Measurements from ENCODE around the gene TTYH2. TPM values are rescaled to one million over a fixed set of nuclear protein-coding genes. Genes with fewer than 3 reads are reported as not detected.

The TTYH2 gene
- polyA plus RNA-seq, 1 donor from 2014 or later: 0.58 TPM

GRCh38 chr17:74230896-74231295 lies 17.5 kb downstream of the TTYH2 start:
- Mint-ChIP-seq H3K4me3 (no peak overlapping the region), H3K4me1 (peaks cover 2 to 4% (median 3%) of the 10 kb centered on the region in 3 donors), H3K27me3 (no peaks in the 10 kb centered on the region), H3K36me3 (peaks cover 14% of the 10 kb centered on the region), H3K27ac (no peak overlapping the region), H3K9me3 (no peaks in the 10 kb centered on the region)

GRCh38 chr17:74231928-74232907 lies 18.8 kb downstream of the TTYH2 start:
- Mint-ChIP-seq H3K36me3 (peaks cover 11% of the 10 kb centered on the region), H3K27me3 (no peaks in the 10 kb centered on the region), H3K4me3 (no peak overlapping the region), H3K27ac (no peak overlapping the region), H3K4me1 (peaks cover 2 to 4% (median 3%) of the 10 kb centered on the region in 3 donors), H3K9me3 (no peaks in the 10 kb centered on the region)

DNA sequence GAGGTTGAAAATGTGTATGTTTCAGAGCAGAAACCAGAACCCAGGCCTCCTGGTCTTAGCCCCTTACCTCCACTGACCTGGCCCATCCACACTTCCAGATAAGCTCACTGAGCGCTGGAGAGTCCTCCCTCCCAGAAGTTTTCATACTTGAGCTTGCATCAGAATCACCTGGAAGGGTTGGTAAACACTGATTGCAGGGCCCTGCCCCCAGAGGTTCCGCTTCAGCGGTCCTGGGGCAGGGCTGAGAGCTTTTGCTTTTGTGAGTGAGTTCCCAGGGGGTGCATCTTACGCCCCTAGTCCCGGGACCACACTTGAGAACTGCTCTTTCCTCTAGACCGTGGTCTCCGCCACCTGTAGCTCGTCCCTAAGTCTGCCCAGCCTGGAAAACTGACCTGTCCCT lies 20.6 kb downstream of the TTYH2 start:
- Mint-ChIP-seq H3K36me3 (peaks cover 9% of the 10 kb centered on the region), H3K9me3 (no peaks in the 10 kb centered on the region), H3K4me1 (peaks cover 2 to 4% (median 3%) of the 10 kb centered on the region in 3 donors), H3K27me3 (no peaks in the 10 kb centered on the region), H3K27ac (peak overlapping the region in 1 of 3 donors; percentile 17), H3K4me3 (no peak overlapping the region)

GRCh38 chr17:74234486-74234885 lies 21.1 kb downstream of the TTYH2 start:
- peaks cover 2 to 4% (median 3%) of the 10 kb centered on the region in 3 donors for H3K4me1 Mint-ChIP-seq
- H3K27me3 Mint-ChIP-seq: no peaks in the 10 kb centered on the region
- H3K36me3 Mint-ChIP-seq: peaks cover 7% of the 10 kb centered on the region
- H3K4me3 Mint-ChIP-seq: peak overlapping the region in 1 of 4 donors; percentile 74
- H3K27ac Mint-ChIP-seq: peak overlapping the region in 1 of 3 donors; percentile 17
- H3K9me3 Mint-ChIP-seq: no peaks in the 10 kb centered on the region

- Mint-ChIP-seq H3K36me3 (peaks cover 5% of the 10 kb centered on the region), H3K4me3 (peak overlapping the region in 3 of 4 donors; percentile 50 to 74 (median 70)), H3K27ac (no peak overlapping the region), H3K9me3 (no peaks in the 10 kb centered on the region), H3K4me1 (peaks cover 2 to 4% (median 3%) of the 10 kb centered on the region in 3 donors), H3K27me3 (no peaks in the 10 kb centered on the region)
These were observed 21.7 kb downstream of the TTYH2 start for GRCh38 chr17:74235040-74235581.

DNA sequence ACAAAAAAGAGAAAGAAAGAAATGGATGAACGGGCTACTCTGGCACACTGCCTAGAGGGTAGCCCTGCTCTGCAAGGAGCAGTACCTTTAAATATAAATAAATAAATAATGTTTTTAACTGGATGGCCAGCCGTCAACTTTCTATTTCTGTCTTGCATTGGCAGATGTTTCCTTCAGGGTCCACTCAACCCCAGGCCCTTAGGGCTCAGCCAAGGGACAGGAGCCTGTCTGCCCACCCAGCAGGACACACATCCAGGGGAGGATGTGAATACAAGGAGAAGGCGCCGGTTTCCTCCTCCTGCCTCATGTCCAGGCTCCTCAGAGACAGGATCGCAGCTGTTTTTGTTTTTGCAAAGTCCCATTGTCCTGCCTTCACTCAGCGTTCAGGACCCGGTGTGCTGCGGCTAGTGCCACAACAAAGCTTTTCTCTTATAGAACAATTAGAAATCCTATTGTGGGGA lies 22.6 kb downstream of the TTYH2 start:
- peaks cover 5% of the 10 kb centered on the region for H3K36me3 Mint-ChIP-seq
- peak overlapping the region in 1 of 3 donors; percentile 50 for H3K27ac Mint-ChIP-seq
- H3K27me3 Mint-ChIP-seq: no peaks in the 10 kb centered on the region
- peaks cover 2 to 4% (median 3%) of the 10 kb centered on the region in 3 donors for H3K4me1 Mint-ChIP-seq
- H3K9me3 Mint-ChIP-seq: no peaks in the 10 kb centered on the region
- peak overlapping the region in 1 of 4 donors; percentile 77 for H3K4me3 Mint-ChIP-seq

GRCh38 chr17:74237321-74237720 lies 23.9 kb downstream of the TTYH2 start:
- no peak overlapping the region for H3K4me3 Mint-ChIP-seq
- no peaks in the 10 kb centered on the region for H3K27me3 Mint-ChIP-seq
- H3K27ac Mint-ChIP-seq: no peak overlapping the region
- peaks cover 2 to 4% (median 3%) of the 10 kb centered on the region in 3 donors for H3K4me1 Mint-ChIP-seq
- H3K36me3 Mint-ChIP-seq: no peaks in the 10 kb centered on the region
- no peaks in the 10 kb centered on the region for H3K9me3 Mint-ChIP-seq

DNA sequence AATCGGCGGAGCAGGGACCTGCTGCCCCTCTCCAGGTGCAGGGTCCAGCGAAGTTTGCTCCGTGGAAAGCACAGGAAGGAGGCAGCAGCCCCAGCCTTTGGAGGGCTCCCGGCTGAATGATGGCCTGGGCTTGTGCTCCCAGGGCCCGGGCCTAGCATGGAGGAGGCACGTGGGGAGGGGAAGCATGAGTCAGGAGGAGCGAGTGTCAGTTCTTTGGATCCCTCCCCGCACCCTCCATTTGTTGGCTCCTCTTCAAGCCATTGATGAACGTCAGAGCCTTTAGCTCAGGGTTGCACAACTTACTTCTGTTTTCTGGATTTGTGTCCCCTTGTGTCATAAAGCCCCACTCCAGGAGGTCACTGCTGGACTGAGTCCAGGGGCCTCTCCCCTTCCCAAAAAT lies 25.8 kb downstream of the TTYH2 start:
- Mint-ChIP-seq H3K4me1 (peaks cover 2 to 4% (median 3%) of the 10 kb centered on the region in 3 donors), H3K27ac (no peak overlapping the region), H3K36me3 (no peaks in the 10 kb centered on the region), H3K9me3 (no peaks in the 10 kb centered on the region), H3K27me3 (no peaks in the 10 kb centered on the region), H3K4me3 (no peak overlapping the region)

DNA sequence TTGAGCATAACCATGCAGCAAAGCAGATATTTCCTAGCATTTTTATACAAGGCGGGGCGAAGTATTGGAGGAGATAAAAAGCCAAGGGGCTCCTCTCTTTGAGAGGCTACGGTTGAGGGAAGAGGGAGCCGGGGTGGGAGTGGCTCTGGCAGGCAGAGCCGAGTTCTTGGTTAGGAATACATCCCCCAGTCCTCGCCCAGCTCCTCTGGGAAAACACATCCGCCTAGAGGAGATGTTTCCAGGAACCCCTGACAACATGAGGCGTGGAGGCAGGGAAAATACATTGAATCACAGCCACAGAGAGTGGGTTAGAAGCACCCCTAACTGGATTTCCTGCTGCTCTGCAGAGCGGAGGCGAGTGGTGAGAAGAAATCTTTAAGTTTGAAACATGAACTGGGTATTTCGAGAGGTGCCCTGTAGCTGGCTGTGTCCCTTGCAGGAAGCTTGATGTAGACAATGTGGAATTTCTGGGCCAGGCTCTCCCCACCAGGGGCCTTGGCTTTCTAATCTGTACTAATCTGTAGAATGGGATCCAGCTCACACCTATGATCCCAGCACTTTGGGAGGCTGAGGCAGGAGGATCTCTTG lies 27.3 kb downstream of the TTYH2 start:
- Mint-ChIP-seq H3K27me3 (no peaks in the 10 kb centered on the region), H3K36me3 (no peaks in the 10 kb centered on the region), H3K9me3 (no peaks in the 10 kb centered on the region), H3K4me3 (no peak overlapping the region), H3K27ac (no peak overlapping the region), H3K4me1 (no peaks in the 10 kb centered on the region)

GRCh38 chr17:74241431-74241830 lies 28.1 kb downstream of the TTYH2 start:
- Mint-ChIP-seq H3K4me3 (no peak overlapping the region), H3K4me1 (no peaks in the 10 kb centered on the region), H3K27ac (no peak overlapping the region), H3K27me3 (no peaks in the 10 kb centered on the region), H3K9me3 (no peaks in the 10 kb centered on the region), H3K36me3 (no peaks in the 10 kb centered on the region)

- Mint-ChIP-seq H3K4me1 (no peaks in the 10 kb centered on the region), H3K4me3 (no peak overlapping the region), H3K27ac (no peak overlapping the region), H3K27me3 (no peaks in the 10 kb centered on the region), H3K36me3 (no peaks in the 10 kb centered on the region), H3K9me3 (no peaks in the 10 kb centered on the region)
These were observed 28.5 kb downstream of the TTYH2 start for GRCh38 chr17:74241847-74242246.

- H3K27ac Mint-ChIP-seq: no peak overlapping the region
- H3K36me3 Mint-ChIP-seq: no peaks in the 10 kb centered on the region
- no peaks in the 10 kb centered on the region for H3K4me1 Mint-ChIP-seq
- H3K9me3 Mint-ChIP-seq: no peaks in the 10 kb centered on the region
- no peaks in the 10 kb centered on the region for H3K27me3 Mint-ChIP-seq
- no peak overlapping the region for H3K4me3 Mint-ChIP-seq
These were observed 29.8 kb downstream of the TTYH2 start for GRCh38 chr17:74243013-74243755.

- H3K4me3 Mint-ChIP-seq: no peak overlapping the region
- no peaks in the 10 kb centered on the region for H3K27me3 Mint-ChIP-seq
These were observed 30.8 kb downstream of the TTYH2 start for GRCh38 chr17:74244128-74244527.

DNA sequence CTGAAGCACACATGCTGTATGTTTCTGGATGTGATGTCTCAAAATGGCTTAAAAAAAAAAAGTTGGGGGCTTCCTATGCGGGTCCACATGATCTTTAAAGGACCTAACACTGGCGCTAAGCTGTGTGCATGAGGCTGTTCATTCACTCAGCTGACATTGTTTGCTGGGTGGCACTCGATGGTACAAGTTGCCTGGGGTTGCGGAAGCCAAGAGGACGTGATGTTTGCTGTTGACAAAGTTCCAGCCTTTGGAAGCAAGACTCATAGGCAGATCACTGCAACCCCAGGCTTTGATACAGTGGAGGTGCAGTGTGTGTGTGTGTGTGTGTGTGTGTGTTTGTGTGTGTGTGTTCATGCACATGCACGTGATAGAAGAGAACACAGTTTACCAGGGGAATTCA lies 31.2 kb downstream of the TTYH2 start:
- Mint-ChIP-seq H3K4me1 (no peaks in the 10 kb centered on the region), H3K36me3 (peaks cover 1% of the 10 kb centered on the region), H3K4me3 (no peak overlapping the region), H3K27me3 (no peaks in the 10 kb centered on the region), H3K9me3 (no peaks in the 10 kb centered on the region), H3K27ac (no peak overlapping the region)

More at GRCh38 chr17:74244128-74244527, 30.8 kb downstream of the TTYH2 start:
- no peaks in the 10 kb centered on the region for H3K9me3 Mint-ChIP-seq
- no peaks in the 10 kb centered on the region for H3K4me1 Mint-ChIP-seq
- no peaks in the 10 kb centered on the region for H3K36me3 Mint-ChIP-seq
- H3K27ac Mint-ChIP-seq: no peak overlapping the region
